Measurements from ENCODE around the gene PATE1.

Gene PATE1

GRCh38 chr11:125797641-125798040, 51.6 kb downstream of the PATE1 start:
- no peak for DNase-seq
